Measurements from ENCODE around the gene STIM2.

- TF ChIP-seq CTCF (IDR thresholded peaks at IDR 0.05) (no peak), EZH2phosphoT487 (IDR thresholded peaks at IDR 0.05) (no peak), EZH2 (IDR thresholded peaks at IDR 0.05) (no peak)
These were observed 70.8 kb downstream of the STIM2 start for GRCh38 chr4:26931451-26931850.

All from neural progenitor cell (in vitro differentiated cells).